Measurements from ENCODE around the gene RNF215.

Gene RNF215

GRCh38 chr22:30354644-30355043, 32.6 kb downstream of the RNF215 start:
- Histone ChIP-seq H4K5ac (ENCODE audit: low read length) (no peak overlapping the region), H3K27ac (ENCODE audit: low read depth, low read length) (no peak overlapping the region), H3K56ac (ENCODE audit: low read length) (no peak overlapping the region), H3K36me3 (ENCODE audit: control insufficient read depth, insufficient read depth, low read length) (peaks cover 16% of the 10 kb centered on the region), H3K4me2 (ENCODE audit: low read length) (no peak overlapping the region), H3K79me2 (ENCODE audit: control insufficient read depth, insufficient read depth, low read length) (peaks cover 27% of the 10 kb centered on the region), H3K4me1 (ENCODE audit: control insufficient read depth, low read depth, low read length) (peaks cover 5% of the 10 kb centered on the region), H3K4me3 (ENCODE audit: low read length) (no peak overlapping the region), H3K9ac (ENCODE audit: low read length) (no peak overlapping the region), H3K79me1 (ENCODE audit: low read length) (peaks cover 22% of the 10 kb centered on the region), H2AK5ac (ENCODE audit: low read length) (no peak overlapping the region), H2BK120ac (ENCODE audit: low read depth, low read length) (no peak overlapping the region), H2BK5ac (ENCODE audit: low read length) (no peak overlapping the region), H3K23ac (ENCODE audit: low read length) (no peak overlapping the region), H4K8ac (ENCODE audit: low read depth, low read length) (no peak overlapping the region), H3K27me3 (ENCODE audit: insufficient read depth, low read length, poor library complexity) (no peaks in the 10 kb centered on the region), H3K18ac (ENCODE audit: low read length) (no peak overlapping the region), H3K4ac (ENCODE audit: low read depth, low read length) (no peak overlapping the region), H2BK15ac (replicated peaks; ENCODE audit: low read depth) (no peak overlapping the region)
- no CpG with 5 or more reads among the region's 5 CpGs for WGBS (ENCODE audit: extremely low coverage, insufficient coverage, low lambda C conversion rate)
- DNase-seq, result no peak

DNA sequence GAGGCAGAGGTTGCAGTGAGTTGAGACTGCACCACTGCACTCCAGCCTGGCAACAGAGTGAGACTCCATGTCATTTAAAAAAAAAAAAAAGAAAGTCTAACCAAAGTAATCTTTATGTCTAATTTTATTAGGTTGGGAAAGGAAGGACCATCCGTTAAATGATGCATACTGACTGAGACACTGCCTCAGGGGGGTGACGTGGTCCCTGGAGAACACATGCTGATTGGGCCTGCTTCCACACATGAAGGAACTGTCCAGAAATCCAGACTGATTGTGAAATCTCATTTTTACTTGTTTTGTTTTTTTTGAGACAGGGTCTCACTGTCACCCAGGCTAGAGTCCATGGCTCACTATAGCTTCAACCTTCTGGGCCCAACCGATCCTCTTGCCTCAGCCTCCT, 36.0 kb downstream of the RNF215 start:
- Histone ChIP-seq H4K8ac (ENCODE audit: low read depth, low read length) (no peak overlapping the region), H3K9ac (ENCODE audit: low read length) (no peak overlapping the region), H2BK15ac (replicated peaks; ENCODE audit: low read depth) (no peak overlapping the region), H3K79me1 (ENCODE audit: low read length) (peaks cover 28% of the 10 kb centered on the region), H3K18ac (ENCODE audit: low read length) (no peak overlapping the region), H3K4me1 (ENCODE audit: control insufficient read depth, low read depth, low read length) (peaks cover 2% of the 10 kb centered on the region), H3K27ac (ENCODE audit: low read depth, low read length) (no peak overlapping the region), H3K79me2 (ENCODE audit: control insufficient read depth, insufficient read depth, low read length) (peaks cover 34% of the 10 kb centered on the region), H2AK5ac (ENCODE audit: low read length) (no peak overlapping the region), H2BK5ac (ENCODE audit: low read length) (no peak overlapping the region), H2BK120ac (ENCODE audit: low read depth, low read length) (no peak overlapping the region), H3K23ac (ENCODE audit: low read length) (no peak overlapping the region), H3K36me3 (ENCODE audit: control insufficient read depth, insufficient read depth, low read length) (peaks cover 22% of the 10 kb centered on the region), H3K4me3 (ENCODE audit: low read length) (no peak overlapping the region), H3K4me2 (ENCODE audit: low read length) (no peak overlapping the region), H3K4ac (ENCODE audit: low read depth, low read length) (no peak overlapping the region), H3K56ac (ENCODE audit: low read length) (no peak overlapping the region), H3K27me3 (ENCODE audit: insufficient read depth, low read length, poor library complexity) (no peaks in the 10 kb centered on the region), H4K5ac (ENCODE audit: low read length) (no peak overlapping the region)
- no CpG with 5 or more reads among the region's 3 CpGs for WGBS (ENCODE audit: extremely low coverage, insufficient coverage, low lambda C conversion rate)
- no peak for DNase-seq

DNA sequence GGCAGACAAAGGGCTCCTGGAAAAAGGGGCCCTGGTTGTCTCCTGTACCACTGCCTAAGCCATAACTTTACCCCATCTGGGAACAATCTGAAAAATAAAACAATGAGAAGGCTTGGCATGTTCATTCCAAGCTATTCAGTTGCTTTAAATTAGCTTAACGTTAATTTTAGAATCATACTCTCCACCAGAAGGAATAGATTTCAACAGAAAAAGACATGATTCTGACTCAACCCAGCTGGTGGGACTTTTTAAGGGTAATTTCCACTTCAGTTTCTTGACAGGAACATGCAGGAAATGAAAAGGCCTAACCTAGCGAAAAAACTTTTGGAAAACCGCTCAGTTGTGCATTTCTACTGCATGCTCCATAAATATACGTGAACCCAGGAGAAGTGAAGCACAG, 38.4 kb downstream of the RNF215 start:
- Histone ChIP-seq H4K8ac (ENCODE audit: low read depth, low read length) (no peak overlapping the region), H3K4me2 (ENCODE audit: low read length) (no peak overlapping the region), H3K79me2 (ENCODE audit: control insufficient read depth, insufficient read depth, low read length) (peaks cover 11% of the 10 kb centered on the region), H2BK15ac (replicated peaks; ENCODE audit: low read depth) (no peak overlapping the region), H3K27me3 (ENCODE audit: insufficient read depth, low read length, poor library complexity) (no peaks in the 10 kb centered on the region), H3K4ac (ENCODE audit: low read depth, low read length) (no peak overlapping the region), H3K56ac (ENCODE audit: low read length) (no peak overlapping the region), H2AK5ac (ENCODE audit: low read length) (no peak overlapping the region), H4K5ac (ENCODE audit: low read length) (no peak overlapping the region), H3K18ac (ENCODE audit: low read length) (no peak overlapping the region), H3K4me3 (ENCODE audit: low read length) (no peak overlapping the region), H3K23ac (ENCODE audit: low read length) (no peak overlapping the region), H2BK5ac (ENCODE audit: low read length) (no peak overlapping the region), H2BK120ac (ENCODE audit: low read depth, low read length) (no peak overlapping the region), H3K27ac (ENCODE audit: low read depth, low read length) (no peak overlapping the region), H3K79me1 (ENCODE audit: low read length) (peaks cover 13% of the 10 kb centered on the region), H3K4me1 (ENCODE audit: control insufficient read depth, low read depth, low read length) (no peaks in the 10 kb centered on the region), H3K36me3 (ENCODE audit: control insufficient read depth, insufficient read depth, low read length) (peaks cover 43% of the 10 kb centered on the region), H3K9ac (ENCODE audit: low read length) (no peak overlapping the region)
- DNase-seq, result no peak
- no CpG with 5 or more reads among the region's 4 CpGs for WGBS (ENCODE audit: extremely low coverage, insufficient coverage, low lambda C conversion rate)

DNA sequence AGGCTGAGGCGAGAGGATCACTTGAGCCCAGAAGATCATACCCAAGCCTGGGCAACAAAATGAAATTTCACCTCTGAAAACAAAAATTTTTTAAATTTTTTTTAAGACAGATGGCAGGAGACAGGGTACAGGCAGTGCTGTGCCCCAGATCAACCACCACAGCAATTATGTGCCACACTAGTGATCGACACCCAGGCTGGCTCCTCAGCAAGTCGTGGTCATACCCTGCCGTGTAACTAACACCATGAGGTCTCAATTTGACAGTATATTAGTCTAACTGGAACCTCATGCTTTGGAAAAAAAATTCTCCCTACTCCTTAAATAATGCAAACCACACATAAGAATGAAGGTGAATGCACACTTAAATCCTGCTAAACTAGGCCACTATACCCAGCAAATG, 38.8 kb downstream of the RNF215 start:
- Histone ChIP-seq H3K56ac (ENCODE audit: low read length) (no peak overlapping the region), H2BK120ac (ENCODE audit: low read depth, low read length) (no peak overlapping the region), H3K27me3 (ENCODE audit: insufficient read depth, low read length, poor library complexity) (no peaks in the 10 kb centered on the region), H3K4ac (ENCODE audit: low read depth, low read length) (no peak overlapping the region), H3K4me2 (ENCODE audit: low read length) (no peak overlapping the region), H3K79me2 (ENCODE audit: control insufficient read depth, insufficient read depth, low read length) (peaks cover 11% of the 10 kb centered on the region), H3K18ac (ENCODE audit: low read length) (no peak overlapping the region), H3K79me1 (ENCODE audit: low read length) (peaks cover 13% of the 10 kb centered on the region), H3K27ac (ENCODE audit: low read depth, low read length) (no peak overlapping the region), H2AK5ac (ENCODE audit: low read length) (no peak overlapping the region), H3K36me3 (ENCODE audit: control insufficient read depth, insufficient read depth, low read length) (peaks cover 46% of the 10 kb centered on the region), H2BK15ac (replicated peaks; ENCODE audit: low read depth) (no peak overlapping the region), H3K4me1 (ENCODE audit: control insufficient read depth, low read depth, low read length) (no peaks in the 10 kb centered on the region), H2BK5ac (ENCODE audit: low read length) (no peak overlapping the region), H4K5ac (ENCODE audit: low read length) (no peak overlapping the region), H3K9ac (ENCODE audit: low read length) (no peak overlapping the region), H4K8ac (ENCODE audit: low read depth, low read length) (no peak overlapping the region), H3K4me3 (ENCODE audit: low read length) (no peak overlapping the region), H3K23ac (ENCODE audit: low read length) (no peak overlapping the region)
- WGBS (ENCODE audit: extremely low coverage, insufficient coverage, low lambda C conversion rate), result no CpG with 5 or more reads among the region's 4 CpGs
- no peak for DNase-seq

DNA sequence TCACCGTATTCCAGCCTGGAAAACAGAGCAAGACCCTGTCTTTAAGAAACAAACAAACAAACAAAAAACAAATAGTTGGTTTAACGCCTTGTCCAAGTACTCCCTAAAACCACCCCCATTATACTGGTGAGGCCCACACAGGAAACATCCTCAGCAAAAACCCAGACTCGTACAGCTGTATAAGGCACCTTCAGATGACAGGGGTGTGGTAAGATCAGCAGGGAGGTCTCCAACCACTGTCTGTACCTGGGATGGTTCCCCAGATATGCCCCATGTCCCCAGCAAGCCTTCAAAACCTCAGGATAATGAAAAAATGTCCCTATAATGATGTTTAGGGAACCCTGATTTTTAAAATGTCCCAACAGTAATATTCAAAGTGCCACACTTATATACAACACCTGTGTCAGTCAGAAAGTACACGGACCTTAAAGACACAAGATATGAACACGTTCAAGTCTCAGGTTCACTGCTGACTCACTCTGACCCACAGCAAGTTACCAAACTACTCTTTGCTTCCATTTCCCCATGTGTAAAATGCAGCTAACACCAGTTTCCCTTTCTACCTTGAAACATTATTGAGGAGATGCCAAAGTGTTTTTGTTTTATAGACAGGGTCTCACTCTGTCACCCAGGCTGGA, 39.8 kb downstream of the RNF215 start:
- no CpG with 5 or more reads among the region's 5 CpGs for WGBS (ENCODE audit: extremely low coverage, insufficient coverage, low lambda C conversion rate)
- Histone ChIP-seq H3K4me1 (ENCODE audit: control insufficient read depth, low read depth, low read length) (no peaks in the 10 kb centered on the region), H3K36me3 (ENCODE audit: control insufficient read depth, insufficient read depth, low read length) (peaks cover 46% of the 10 kb centered on the region), H2BK120ac (ENCODE audit: low read depth, low read length) (no peak overlapping the region), H3K9ac (ENCODE audit: low read length) (no peak overlapping the region), H3K4me2 (ENCODE audit: low read length) (no peak overlapping the region), H3K4ac (ENCODE audit: low read depth, low read length) (no peak overlapping the region), H3K79me1 (ENCODE audit: low read length) (peaks cover 9% of the 10 kb centered on the region), H3K23ac (ENCODE audit: low read length) (no peak overlapping the region), H2AK5ac (ENCODE audit: low read length) (no peak overlapping the region), H2BK15ac (replicated peaks; ENCODE audit: low read depth) (no peak overlapping the region), H3K56ac (ENCODE audit: low read length) (no peak overlapping the region), H3K18ac (ENCODE audit: low read length) (no peak overlapping the region), H4K5ac (ENCODE audit: low read length) (no peak overlapping the region), H3K27me3 (ENCODE audit: insufficient read depth, low read length, poor library complexity) (no peaks in the 10 kb centered on the region), H3K79me2 (ENCODE audit: control insufficient read depth, insufficient read depth, low read length) (peaks cover 11% of the 10 kb centered on the region), H3K27ac (ENCODE audit: low read depth, low read length) (no peak overlapping the region), H3K4me3 (ENCODE audit: low read length) (no peak overlapping the region), H2BK5ac (ENCODE audit: low read length) (no peak overlapping the region), H4K8ac (ENCODE audit: low read depth, low read length) (no peak overlapping the region)
- DNase-seq, result no peak
